Right lobe of liver (tissue), 6 donors: Measurements from ENCODE around the gene KIFC1. TPM values are rescaled to one million over a fixed set of nuclear protein-coding genes. Genes with fewer than 3 reads are reported as not detected.

Experiments used
- ATAC-seq, 4 donors: fragments of 200-7000 bp; cut with Tn5 transposase; one replicate each; pipeline ENCODE4 v1.9.1; 2020; ENCODE audit warnings: mild to moderate bottlenecking in 4 of 4, moderate library complexity in 4 of 4
- DNase-seq, 3 donors: peaks; one replicate each; pipeline ENCODE4 v3.0.0-alpha.2; 2020
- H3K27ac ChIP-seq, 3 donors: fragments of 200-600 bp; one replicate each; pipeline ENCODE4 v1.8.0; 2022
- H3K27me3 ChIP-seq, 2 donors: fragments of 200-600 bp; one replicate each; pipeline ENCODE4 v1.8.0; 2022
- H3K36me3 ChIP-seq, 4 donors: fragments of 200-600 bp; sonication (generic) in 1 of 4; one replicate each; pipeline versions ENCODE4 v1.5.1 to v1.8.0; 2017 to 2022; ENCODE audit warnings: control low read depth in 1 of 4
- H3K4me1 ChIP-seq, 4 donors: fragments of 200-600 bp; sonication (generic) in 1 of 4; one replicate each; pipeline versions ENCODE4 v1.5.1 to v1.8.0; 2017 to 2022; ENCODE audit warnings: control low read depth in 1 of 4
- H3K4me3 ChIP-seq, 3 donors: fragments of 200-600 bp; one replicate each; pipeline ENCODE4 v1.8.0; 2022
- H3K9me3 ChIP-seq, 4 donors: fragments of 200-600 bp; sonication (generic) in 1 of 4; one replicate each; pipeline versions ENCODE4 v1.5.1 to v1.8.0; 2017 to 2022; ENCODE audit warnings: control low read depth in 1 of 4
- POLR2A ChIP-seq: fragments of 450-650 bp; IDR thresholded peaks from one replicate; pipeline ENCODE4 v1.6.1; 2017; ENCODE audit warnings: antibody characterized with exemption, mild to moderate bottlenecking
- WGBS: methylation state at CpG from one replicate; pipeline ENCODE4 v1.1.6; 2018; ENCODE audit warnings: low coverage, low lambda C conversion rate; ENCODE audit not compliant: insufficient coverage; ENCODE audit errors: missing lambda C conversion rate; 5-methylcytosine and 5-hydroxymethylcytosine counted together
- intact Hi-C, 2 donors: fragments of 100-400 bp; cut with DNase I; formaldehyde crosslinking; loops; one replicate each; pipeline versions ENCODE4 v1.11.2 to v1.14.1; 2022
- total RNA-seq, 6 experiments: library from RNA; depleted of rRNA in 2 of 6; stranded (reverse); fragments of >200 nt in 2 of 6; fragmentation: NEBNext Ultra II Directional in 3 of 6; extraction: Animal tissue kit (Norgen Biotek cat#: 25700) in 3 of 6; gene quantifications; one replicate each; pipeline versions ENCODE4 v1.1.0 to v1.2.4, GENCODE V29; 2016 to 2023
- TF ChIP-seq, protein P1 (sequence below), 4 donors: fragments of 200-600 bp in 3 of 4; fragments of 450-650 bp in 1 of 4; IDR thresholded peaks; one replicate each; pipeline versions ENCODE4 v1.5.1 to v1.8.0; 2016 to 2022; ENCODE audit warnings: antibody characterized with exemption in 4 of 4, mild to moderate bottlenecking in 2 of 4
- donor health status: DM: no; HTN: yes; CAD: no.
- donor health status: DM: no; HTN: no; CAD: no.
- donor health status: DM: no; HTN: no; CAD: no.
- donor health status: DM: no; HTN: yes; CAD: no.
- donor health status: DM: no; HTN: yes; CAD: no.

Gene KIFC1
- total RNA-seq, 6 experiments from 2014 or later = 0.29 to 4.4 (median 1.3) TPM; not detected in 1

DNA sequence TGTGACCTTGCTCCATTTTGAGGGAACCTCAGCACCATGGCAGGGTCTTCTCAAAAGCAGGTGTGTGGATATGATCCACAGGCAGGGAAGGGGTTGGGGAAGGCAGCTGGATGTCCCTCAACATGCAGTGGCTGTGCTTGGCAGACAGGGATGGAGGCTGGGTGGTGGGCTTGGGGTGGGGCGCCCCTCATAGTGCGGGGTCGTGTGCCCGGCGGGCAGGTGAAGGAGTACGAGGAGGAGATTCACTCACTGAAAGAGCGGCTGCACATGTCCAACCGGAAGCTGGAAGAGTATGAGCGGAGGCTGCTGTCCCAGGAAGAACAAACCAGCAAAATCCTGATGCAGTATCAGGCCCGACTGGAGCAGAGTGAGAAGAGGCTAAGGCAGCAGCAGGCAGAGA, 54.7 kb downstream of the KIFC1 start:
- H3K36me3 ChIP-seq = no peaks in the 10 kb centered on the region

DNA sequence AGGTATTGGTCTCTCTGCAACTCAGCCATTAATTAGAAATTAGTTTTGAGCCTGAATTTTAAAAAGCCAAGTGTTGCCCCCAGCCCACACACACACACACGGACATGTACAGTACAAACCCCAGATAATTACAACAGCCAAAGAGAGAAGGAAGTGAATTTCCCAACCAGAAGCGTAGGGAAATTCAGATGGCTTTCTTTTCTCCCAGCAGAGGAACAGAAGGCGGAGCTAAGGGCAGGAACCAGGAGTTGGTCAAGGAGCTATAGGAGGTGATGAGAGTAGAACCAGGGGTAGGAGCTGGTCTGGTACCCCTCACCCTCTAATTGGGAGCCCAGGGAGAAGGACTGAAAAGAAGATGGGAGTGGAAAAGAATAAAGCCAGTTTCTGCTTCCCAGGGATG, 58.8 kb downstream of the KIFC1 start:
- ATAC-seq = no peak
- WGBS = 40% methylated on average over 2 of the region's 3 CpGs
- peaks cover 0 to 5% (median 0%) of the 10 kb centered on the region in 4 donors for H3K4me1 ChIP-seq
- no peak overlapping the region for H3K27ac ChIP-seq
- no peak overlapping the region for H3K4me3 ChIP-seq
- H3K9me3 ChIP-seq = no peaks in the 10 kb centered on the region
- TF ChIP-seq, protein P1, sequence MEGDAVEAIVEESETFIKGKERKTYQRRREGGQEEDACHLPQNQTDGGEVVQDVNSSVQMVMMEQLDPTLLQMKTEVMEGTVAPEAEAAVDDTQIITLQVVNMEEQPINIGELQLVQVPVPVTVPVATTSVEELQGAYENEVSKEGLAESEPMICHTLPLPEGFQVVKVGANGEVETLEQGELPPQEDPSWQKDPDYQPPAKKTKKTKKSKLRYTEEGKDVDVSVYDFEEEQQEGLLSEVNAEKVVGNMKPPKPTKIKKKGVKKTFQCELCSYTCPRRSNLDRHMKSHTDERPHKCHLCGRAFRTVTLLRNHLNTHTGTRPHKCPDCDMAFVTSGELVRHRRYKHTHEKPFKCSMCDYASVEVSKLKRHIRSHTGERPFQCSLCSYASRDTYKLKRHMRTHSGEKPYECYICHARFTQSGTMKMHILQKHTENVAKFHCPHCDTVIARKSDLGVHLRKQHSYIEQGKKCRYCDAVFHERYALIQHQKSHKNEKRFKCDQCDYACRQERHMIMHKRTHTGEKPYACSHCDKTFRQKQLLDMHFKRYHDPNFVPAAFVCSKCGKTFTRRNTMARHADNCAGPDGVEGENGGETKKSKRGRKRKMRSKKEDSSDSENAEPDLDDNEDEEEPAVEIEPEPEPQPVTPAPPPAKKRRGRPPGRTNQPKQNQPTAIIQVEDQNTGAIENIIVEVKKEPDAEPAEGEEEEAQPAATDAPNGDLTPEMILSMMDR (IDR thresholded peaks at IDR 0.05) = no peak
- no peak for TF ChIP-seq POLR2A
- H3K36me3 ChIP-seq = no peaks in the 10 kb centered on the region
- no peaks in the 10 kb centered on the region for H3K27me3 ChIP-seq
- intact Hi-C loops = no loop called here
- DNase-seq = no peak

More for the DNA sequence above, 54.7 kb downstream of the KIFC1 start:
- no peak overlapping the region for H3K4me3 ChIP-seq
- no peaks in the 10 kb centered on the region for H3K4me1 ChIP-seq
- WGBS = 90% methylated on average over 10 of the region's 10 CpGs
- ATAC-seq (no peak), DNase-seq (no peak)
- no peak overlapping the region for H3K27ac ChIP-seq
- H3K27me3 ChIP-seq = no peaks in the 10 kb centered on the region
- intact Hi-C loops = no loop called here
- TF ChIP-seq, protein P1 (IDR thresholded peaks at IDR 0.05) = no peak
- no peak for TF ChIP-seq POLR2A
- no peaks in the 10 kb centered on the region for H3K9me3 ChIP-seq

DNA sequence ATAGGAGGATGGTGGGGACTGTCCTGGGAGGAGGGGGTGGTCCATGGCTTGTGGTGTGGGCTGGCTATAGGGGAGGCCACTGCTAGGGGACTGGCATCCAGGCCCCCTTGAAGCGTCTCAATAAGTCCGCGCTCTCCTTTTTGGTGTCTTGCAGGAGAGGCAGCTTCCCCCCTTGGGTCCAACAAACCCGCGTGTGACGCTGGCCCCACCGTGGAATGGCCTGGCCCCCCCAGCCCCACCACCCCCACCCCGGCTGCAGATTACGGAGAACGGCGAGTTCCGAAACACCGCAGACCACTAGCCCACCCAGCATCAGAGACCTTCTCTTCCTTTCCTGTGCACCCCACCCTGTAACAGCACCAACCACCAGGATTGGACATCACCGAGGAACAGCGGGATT, 60.0 kb downstream of the KIFC1 start:
- Histone ChIP-seq H3K36me3 (no peaks in the 10 kb centered on the region), H3K27me3 (no peaks in the 10 kb centered on the region), H3K9me3 (no peaks in the 10 kb centered on the region), H3K27ac (no peak overlapping the region), H3K4me3 (no peak overlapping the region), H3K4me1 (peaks cover 0 to 5% (median 0%) of the 10 kb centered on the region in 4 donors)
- 75% methylated on average over 4 of the region's 15 CpGs for WGBS
- TF ChIP-seq, protein P1 (IDR thresholded peaks at IDR 0.05) = no peak
- no peak for TF ChIP-seq POLR2A
- ATAC-seq (no peak), DNase-seq (no peak)
- intact Hi-C loops = no loop called here

DNA sequence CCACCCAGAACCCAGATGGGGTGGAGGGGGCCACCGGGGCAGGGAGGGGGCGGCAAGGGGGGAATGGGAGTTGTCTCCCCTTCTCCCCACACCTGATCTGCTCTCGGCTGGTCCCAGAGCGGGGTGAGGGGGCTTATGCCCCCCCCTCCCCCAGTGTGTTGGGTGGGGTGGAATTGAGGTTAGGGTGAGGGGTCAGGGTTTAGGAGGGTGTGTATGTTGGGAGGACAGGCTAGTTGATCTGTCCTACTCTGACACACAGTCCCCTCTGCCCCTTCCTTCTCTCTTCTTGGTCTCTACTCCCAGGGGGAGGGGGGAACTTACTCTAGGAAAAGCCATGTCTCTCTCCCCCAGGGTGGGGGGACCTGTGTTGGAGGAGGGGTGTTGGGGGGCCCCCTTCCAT, 60.9 kb downstream of the KIFC1 start:
- peaks cover 0 to 5% (median 0%) of the 10 kb centered on the region in 4 donors for H3K4me1 ChIP-seq
- ATAC-seq (no peak), DNase-seq (no peak)
- no peaks in the 10 kb centered on the region for H3K27me3 ChIP-seq
- no peaks in the 10 kb centered on the region for H3K9me3 ChIP-seq
- no peak for TF ChIP-seq POLR2A
- TF ChIP-seq, protein P1 (IDR thresholded peaks at IDR 0.05) = no peak
- no peaks in the 10 kb centered on the region for H3K36me3 ChIP-seq
- intact Hi-C loops = no loop called here
- WGBS = 100% methylated on average over 1 of the region's 4 CpGs
- no peak overlapping the region for H3K4me3 ChIP-seq
- no peak overlapping the region for H3K27ac ChIP-seq
